GM12872 (cell line): ENCODE data around the gene ISM2.

Experiments used
- TF ChIP-seq, protein P1 (sequence below): IDR thresholded peaks from 3 replicates; pipeline ENCODE4 v1.5.1; 2011; ENCODE audit warnings: low read depth, mild to moderate bottlenecking, low read length, moderate library complexity; ENCODE audit not compliant: insufficient read depth

ISM2 gene

DNA sequence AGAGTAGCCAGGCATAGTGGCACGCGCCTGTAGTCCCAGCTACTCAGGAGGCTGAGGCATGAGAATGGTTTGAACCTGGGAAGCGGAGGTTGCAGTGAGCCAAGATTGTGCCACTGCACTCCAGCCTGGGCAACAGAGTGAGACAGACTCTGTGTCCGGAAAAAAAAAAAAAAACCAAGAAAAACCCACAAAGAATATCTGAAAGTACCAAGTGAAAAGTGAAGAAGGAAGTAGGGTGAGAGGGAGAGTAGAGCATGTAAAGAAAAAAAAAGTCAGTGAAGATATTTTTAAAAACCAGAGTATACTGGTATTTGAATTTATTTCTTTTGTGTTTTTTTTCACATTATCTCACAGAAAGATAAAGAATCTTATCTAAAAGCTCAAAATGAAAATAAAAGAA, 43.3 kb upstream of the ISM2 start:
- TF ChIP-seq, protein P1, sequence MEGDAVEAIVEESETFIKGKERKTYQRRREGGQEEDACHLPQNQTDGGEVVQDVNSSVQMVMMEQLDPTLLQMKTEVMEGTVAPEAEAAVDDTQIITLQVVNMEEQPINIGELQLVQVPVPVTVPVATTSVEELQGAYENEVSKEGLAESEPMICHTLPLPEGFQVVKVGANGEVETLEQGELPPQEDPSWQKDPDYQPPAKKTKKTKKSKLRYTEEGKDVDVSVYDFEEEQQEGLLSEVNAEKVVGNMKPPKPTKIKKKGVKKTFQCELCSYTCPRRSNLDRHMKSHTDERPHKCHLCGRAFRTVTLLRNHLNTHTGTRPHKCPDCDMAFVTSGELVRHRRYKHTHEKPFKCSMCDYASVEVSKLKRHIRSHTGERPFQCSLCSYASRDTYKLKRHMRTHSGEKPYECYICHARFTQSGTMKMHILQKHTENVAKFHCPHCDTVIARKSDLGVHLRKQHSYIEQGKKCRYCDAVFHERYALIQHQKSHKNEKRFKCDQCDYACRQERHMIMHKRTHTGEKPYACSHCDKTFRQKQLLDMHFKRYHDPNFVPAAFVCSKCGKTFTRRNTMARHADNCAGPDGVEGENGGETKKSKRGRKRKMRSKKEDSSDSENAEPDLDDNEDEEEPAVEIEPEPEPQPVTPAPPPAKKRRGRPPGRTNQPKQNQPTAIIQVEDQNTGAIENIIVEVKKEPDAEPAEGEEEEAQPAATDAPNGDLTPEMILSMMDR, result no peak

- TF ChIP-seq, protein P1, result no peak
Observed at GRCh38 chr14:77531071-77531470, 32.5 kb upstream of the ISM2 start.

DNA sequence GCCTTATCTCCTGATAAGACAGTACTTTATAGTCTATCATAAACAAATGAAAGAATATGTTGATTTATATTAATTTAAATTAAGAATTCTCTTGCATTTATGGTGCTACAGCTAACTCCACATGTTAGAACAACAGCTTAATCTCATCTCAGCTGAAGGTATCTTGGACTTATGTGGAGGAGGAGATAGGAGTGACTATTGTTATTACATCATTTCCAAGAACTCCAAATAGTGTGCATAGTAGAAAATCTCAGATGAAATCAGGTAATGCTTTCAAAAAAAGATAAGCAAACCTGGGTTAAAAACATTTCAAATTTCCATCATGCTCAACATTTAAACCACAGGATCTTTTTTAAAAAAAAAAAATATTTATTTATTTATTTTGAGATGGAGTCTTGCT, 31.3 kb upstream of the ISM2 start:
- TF ChIP-seq, protein P1, result no peak

DNA sequence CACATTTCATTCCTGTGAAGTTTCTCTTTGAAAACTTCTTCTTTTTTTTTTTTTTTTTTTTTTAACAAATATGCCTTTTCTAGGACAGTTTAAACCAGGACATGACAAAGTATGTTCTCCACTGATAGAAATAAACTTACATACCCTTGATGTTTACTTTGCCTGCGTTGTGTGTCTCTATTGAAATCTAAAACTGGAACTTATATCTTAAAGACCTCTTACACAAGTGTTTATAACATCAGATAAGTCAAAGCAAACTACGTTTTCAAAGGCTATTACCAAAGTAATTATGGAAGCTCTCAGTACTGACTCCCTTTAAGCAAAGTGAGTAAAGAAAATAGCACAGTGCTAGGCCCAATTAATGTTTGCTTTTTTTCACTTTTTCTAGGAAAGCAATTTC, 30.6 kb upstream of the ISM2 start:
- TF ChIP-seq, protein P1, result no peak

DNA sequence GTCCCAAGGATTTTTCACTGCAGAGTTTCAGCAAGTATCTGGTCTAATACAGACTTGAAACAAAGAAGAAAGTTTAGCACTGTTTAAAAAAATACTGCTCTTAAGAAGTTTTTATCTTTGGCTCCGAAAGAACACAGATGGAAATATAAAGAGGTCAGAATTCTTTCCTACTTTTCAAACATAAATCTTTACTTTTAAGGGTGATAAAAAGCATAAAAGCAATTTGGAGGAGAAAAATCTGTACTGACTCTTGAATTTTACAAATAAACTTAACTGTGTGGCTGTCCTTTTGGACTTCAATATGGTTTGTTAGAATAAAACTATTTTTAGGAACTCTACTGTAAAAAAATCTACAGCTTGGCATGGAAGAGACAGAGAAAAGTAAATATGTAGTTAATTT, 27.6 kb upstream of the ISM2 start:
- TF ChIP-seq, protein P1, result no peak

GRCh38 chr14:77524536-77524935, 25.9 kb upstream of the ISM2 start:
- TF ChIP-seq, protein P1, result no peak

- TF ChIP-seq, protein P1, result no peak
Observed at GRCh38 chr14:77523109-77523508, 24.5 kb upstream of the ISM2 start.

- TF ChIP-seq, protein P1, result no peak
Observed at GRCh38 chr14:77520555-77520954, 21.9 kb upstream of the ISM2 start.
